A673 (cell line): ENCODE data around the gene SPIB.

Experiments
- EZH2 ChIP-seq: fragments of 200-600 bp; sonication (generic); IDR thresholded peaks from 2 replicates; pipeline ENCODE4 v1.6.1; 2017; ENCODE audit warnings: borderline replicate concordance, low read depth, mild to moderate bottlenecking, mixed read lengths, antibody characterized with exemption, low read length; ENCODE audit not compliant: poor library complexity, severe bottlenecking
- TF ChIP-seq, protein P1 (sequence below): fragments of 300-800, 200-600 bp; sonication (generic); conservative IDR thresholded peaks from 2 replicates; pipeline ENCODE4 v1.5.1; 2017; ENCODE audit warnings: low read depth, mild to moderate bottlenecking, antibody characterized with exemption, low read length, moderate library complexity, mixed read lengths

DNA sequence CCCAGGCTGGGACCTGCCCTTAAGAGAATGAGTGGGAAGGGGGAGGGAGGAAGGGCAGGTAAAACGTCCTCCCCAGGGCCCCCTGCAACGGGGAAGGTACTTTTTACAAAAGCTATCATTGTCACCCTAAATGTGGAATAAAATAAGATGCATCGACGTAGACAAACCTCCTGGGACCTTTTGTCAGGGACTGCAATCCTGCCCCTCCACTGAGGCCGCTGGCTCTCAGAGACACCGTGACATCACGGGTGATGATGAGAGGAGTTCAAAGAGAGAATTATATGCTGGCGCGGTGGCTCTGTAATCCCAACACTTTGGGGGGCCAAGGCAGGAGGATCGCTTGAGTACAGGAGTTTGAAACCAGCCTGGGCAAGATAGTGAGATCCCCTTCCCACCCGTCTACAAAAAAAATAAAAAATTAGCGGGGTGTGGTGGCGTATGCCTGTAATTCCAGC, 12.2 kb downstream of the SPIB start:
- TF ChIP-seq, protein P1, sequence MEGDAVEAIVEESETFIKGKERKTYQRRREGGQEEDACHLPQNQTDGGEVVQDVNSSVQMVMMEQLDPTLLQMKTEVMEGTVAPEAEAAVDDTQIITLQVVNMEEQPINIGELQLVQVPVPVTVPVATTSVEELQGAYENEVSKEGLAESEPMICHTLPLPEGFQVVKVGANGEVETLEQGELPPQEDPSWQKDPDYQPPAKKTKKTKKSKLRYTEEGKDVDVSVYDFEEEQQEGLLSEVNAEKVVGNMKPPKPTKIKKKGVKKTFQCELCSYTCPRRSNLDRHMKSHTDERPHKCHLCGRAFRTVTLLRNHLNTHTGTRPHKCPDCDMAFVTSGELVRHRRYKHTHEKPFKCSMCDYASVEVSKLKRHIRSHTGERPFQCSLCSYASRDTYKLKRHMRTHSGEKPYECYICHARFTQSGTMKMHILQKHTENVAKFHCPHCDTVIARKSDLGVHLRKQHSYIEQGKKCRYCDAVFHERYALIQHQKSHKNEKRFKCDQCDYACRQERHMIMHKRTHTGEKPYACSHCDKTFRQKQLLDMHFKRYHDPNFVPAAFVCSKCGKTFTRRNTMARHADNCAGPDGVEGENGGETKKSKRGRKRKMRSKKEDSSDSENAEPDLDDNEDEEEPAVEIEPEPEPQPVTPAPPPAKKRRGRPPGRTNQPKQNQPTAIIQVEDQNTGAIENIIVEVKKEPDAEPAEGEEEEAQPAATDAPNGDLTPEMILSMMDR: no peak
- no peak for TF ChIP-seq EZH2
